Stimulated activated CD4-positive, alpha-beta T cell treated with anti-CD3 and anti-CD28 coated beads, Interleukin-4, amount 100 ng/mL, for 48 hours (primary cell): ENCODE results near the gene TMEM181.
"Not testable (repeated sequence)": the region's sequence is repeated elsewhere in the genome, so short reads cannot be mapped to it uniquely, and the experiment has no call there.

Experiments
- DNase-seq, 2 donors: peaks; one replicate each; pipeline ENCODE4 v3.0.0-alpha.2; 2020; ENCODE audit warnings: low read depth in 2 of 2

The TMEM181 gene, protein sequence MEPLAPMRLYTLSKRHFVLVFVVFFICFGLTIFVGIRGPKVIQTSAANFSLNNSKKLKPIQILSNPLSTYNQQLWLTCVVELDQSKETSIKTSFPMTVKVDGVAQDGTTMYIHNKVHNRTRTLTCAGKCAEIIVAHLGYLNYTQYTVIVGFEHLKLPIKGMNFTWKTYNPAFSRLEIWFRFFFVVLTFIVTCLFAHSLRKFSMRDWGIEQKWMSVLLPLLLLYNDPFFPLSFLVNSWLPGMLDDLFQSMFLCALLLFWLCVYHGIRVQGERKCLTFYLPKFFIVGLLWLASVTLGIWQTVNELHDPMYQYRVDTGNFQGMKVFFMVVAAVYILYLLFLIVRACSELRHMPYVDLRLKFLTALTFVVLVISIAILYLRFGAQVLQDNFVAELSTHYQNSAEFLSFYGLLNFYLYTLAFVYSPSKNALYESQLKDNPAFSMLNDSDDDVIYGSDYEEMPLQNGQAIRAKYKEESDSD

DNA sequence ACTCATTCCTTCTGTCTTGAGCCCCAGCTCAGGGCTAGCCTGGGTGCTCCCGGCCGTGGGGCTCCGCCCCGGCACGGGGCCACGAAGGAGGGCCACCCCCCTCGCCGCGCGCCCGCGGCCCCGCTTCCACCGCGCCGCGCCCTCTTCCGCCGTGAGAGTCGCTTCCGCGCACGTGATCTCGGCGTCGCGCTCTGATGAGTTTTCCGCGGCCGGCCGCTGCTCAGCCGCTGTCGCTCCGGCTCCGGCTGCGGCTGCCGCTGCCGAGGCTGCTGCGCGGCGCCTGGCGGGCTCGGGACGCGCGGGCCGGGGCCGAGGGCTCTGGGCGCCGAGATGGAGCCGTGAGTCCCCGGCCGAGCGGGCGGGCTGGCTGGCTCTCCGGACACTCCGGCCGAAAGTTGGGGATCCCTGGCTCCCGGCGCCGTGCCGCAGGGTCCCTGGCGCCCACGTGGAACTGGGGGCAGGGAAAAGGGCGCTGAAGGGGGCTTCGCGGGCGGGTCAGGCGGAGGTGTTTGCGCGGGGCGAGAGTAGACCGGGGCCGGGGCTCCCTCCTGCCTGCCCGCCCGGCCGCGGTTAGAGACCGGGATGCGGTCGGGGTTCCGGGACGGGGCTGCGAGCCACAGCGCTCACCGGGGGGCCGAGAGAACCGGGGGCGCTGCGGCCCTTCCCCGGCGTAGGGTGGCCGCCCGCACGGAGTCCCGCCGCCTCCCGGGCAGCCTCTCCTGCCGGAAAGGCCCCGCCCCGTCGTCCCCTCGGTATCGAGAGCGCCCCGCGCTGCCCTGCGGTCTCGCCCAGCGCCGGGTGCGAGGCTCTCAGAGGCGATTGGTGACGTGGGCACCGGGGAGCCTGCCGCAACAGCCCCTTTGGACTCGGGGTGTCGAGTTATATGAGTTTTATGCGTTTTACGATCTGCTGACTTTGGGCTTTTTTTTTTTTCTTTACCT, at the start of gene TMEM181:
Gene TMEM181 (plus strand): TSS at position 197 of the 941 bp plus-strand sequence. CDS start 134 bp downstream, at position 331.
- DNase-seq = peak; percentile 78 to 82

DNA sequence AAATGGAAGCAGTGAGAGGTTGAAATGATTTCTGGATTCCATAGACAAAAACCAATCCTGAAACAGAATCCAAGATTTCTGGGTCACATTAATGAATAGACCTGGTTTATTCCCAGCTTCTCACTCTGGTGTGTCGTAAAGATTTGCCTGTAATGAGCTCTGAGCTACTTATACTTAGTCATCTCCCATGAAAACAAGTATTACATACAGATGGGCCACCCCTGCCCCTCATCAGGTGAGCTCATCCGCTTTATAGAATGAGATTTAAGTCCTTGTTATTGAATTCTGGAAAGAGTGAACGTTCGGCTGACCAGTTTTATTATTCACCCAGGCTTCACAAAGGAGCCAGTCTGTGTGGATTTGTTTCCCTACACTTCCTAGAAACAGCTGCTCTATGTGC, 47.1 kb upstream of the TMEM181 start:
- no peak for DNase-seq

DNA sequence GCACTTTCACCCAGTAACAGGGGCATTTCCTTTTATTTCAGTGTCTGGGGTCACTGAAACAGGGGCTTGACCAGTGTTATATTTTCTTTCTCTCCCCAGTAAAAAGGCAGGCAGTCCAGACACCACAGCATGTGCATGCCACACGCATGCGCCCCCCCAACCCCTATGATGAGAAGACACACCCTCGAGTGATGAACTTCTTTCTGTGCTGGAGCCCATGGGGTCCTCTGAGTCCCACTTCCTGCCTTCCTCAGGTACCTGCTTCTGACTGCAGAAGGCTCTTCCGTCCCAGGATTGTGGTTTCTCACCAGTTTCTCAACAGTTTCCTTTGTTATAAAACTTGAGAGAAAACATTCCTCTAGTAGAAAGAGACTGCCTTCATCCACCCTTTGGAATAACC, 45.7 kb upstream of the TMEM181 start:
- DNase-seq = no peak

DNA sequence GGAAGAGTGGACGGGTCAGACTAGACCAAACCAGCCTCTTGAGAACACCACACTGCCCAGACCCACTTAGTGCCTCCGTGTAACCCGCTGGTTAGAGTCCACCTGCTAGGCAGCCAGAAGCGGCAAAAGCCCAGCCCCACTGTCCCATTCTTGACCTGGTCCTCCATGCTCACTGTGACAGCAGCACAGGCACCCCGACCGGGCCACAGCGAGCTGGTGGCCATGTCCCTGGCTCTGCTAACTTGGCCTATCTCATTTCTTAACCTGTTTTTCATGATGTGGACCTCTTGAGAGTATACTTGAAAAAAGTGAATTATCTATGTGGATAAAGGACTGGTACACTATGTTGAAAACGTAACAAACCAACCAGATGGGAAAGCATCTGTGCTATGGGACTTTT, 44.9 kb upstream of the TMEM181 start:
- no peak for DNase-seq

DNA sequence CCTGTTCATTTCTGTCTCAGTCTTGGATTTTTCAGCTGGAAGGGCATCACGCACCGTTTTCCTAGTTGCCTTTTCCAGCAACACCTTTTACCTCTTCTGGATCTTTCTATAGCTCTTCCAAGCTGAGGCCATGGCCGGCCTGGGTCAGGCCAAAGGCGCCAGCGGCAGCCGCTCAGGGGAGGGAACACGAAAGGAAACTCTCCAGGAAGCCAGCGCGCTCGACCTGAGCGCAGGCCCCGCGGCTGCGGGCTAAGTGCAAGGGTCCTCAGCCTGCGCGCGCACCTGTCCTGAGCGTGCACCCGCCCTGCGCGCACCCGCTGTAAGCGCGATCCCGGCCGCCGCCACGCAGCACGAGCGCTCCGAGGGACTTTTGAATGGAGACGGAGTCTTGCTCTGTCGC, 43.8 kb upstream of the TMEM181 start:
- DNase-seq = no peak

DNA sequence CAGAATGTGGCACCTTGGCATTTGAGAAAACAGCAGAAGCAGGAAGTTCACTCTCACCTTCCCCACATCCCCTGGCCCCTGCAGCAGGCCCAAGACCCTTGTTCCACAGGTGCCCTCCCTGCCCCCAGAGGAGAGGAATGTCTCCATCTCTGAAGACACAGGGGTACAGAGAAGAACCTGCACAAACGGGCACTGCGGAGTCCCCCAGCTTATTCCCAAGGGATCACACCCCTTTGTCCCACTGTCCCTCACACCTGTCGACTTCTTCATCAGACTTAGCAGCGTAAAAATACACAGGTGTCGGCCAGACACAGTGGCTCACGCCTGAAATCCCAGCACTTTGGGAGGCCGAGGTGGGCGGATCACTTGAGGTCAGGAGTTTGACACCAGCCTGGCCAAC, 42.9 kb upstream of the TMEM181 start:
- no peak for DNase-seq

DNA sequence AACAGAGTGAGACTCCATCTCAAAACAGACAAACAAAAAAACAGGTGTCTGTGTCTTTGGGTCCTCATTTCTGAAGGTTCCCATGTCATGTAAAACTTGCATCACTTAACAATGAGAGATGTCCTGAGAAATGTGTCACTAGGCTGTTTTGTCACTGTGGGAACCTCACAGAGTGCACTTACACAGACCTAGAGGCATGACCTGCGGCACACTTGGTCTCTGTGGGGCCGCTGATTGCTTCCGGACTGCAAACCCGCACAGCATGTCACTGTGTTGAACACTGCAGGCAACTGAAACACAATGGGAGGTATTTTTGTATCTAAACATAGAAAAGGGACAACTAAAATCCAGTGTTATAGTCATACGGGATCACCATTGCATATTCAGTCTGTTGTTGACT, 42.3 kb upstream of the TMEM181 start:
- no peak for DNase-seq

DNA sequence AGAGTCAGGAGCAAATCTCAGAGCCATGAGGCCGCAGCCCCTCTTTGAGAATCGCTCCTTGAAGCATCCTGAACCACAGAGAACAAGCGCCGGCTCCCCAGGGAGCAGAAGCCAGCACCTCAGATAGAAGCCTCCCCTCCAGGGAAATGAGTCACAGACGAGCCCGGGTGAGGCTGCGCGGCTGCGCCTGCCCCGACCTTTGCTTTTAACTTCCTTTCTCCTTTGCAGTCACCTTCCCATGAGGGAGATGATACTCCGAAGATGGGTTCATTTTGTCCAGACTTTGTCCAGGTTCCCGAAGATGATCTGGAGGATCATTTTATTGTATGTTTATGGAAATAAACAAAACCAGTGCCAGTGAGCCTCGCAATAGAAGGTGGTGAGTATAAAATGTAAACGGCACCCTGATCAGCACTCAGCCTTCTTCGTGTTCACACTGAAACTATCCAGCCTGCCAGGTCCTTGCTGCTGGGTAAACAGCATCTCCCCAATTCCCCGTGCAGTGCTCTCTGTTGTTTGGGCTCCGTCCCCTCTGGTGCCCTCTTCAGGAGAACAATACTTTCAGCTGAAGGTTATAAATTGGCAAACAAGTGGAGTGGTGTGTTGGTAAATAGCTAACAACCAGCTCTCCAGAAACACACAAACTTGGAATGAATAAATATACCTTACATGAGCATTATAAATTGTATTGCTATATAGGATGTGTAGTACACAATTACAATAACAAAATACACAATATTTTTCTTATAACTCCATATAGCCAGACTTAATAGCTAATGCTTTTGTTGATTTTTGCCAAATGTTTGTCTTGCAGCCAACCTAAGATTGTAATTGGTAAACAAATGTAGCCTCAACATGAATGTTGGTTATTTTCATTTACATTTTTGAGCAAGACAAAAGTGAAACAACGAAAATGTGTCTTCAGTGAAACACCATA, 41.4 kb upstream of the TMEM181 start:
- peak; percentile 27 to 54 for DNase-seq

DNA sequence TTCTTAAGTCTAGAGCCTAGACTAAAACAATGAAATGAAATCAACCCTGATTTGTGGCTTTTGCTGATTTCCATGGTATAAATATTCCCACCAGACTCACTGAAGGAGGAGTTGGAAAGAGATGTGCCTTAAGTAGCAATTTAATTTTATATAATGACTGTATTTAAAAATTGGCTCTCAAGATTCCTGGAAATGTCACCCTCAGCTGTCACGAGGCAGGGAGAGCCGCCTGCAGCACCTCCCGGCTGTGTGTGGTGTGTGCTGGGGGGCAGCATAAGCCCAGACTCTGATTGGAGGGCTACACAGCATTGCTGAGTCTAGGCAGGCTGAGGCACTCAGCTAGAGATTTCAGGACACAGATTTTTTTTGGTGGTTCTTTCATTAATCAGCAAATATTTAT, 40.6 kb upstream of the TMEM181 start:
- no peak for DNase-seq

DNA sequence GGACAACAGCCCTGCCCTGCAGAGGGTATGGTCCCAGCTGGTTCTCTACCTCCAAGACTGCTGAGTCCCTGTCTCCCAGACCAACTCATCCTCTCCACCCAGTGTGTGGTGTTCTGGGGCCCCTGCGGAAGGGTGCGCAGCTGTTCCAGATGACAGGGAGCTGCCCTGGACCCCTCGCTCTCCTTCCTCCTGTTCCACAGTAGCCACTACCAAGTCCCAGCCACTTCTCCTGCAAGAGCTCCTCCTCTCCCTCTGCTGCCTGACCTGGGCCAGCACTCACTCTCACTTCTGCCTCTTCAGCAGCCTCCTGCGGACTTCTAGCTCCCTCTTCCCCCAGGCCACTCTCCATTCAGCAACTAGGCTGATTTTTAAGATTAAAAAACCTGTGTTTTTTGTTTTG, 40.1 kb upstream of the TMEM181 start:
- DNase-seq = no peak

DNA sequence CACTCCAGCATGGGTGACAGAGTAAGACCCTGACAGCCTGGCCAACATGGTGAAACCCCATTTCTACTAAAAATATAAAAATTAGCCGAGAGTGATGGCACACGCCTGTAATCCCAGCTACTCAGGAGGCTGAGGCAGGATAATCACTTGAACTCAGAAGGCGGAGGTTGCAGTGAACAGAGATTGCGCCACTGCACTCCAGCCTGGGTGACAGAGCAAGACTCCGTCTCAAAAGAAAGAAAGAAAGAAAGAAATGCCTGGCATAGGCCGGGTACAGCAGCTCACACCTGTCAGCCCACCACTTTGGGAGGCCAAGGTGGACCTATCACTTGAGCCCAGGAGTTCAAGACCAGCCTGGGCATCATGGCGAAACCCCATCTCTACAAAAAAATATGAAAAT, 38.9 kb upstream of the TMEM181 start:
- DNase-seq = not testable (repeated sequence)

DNA sequence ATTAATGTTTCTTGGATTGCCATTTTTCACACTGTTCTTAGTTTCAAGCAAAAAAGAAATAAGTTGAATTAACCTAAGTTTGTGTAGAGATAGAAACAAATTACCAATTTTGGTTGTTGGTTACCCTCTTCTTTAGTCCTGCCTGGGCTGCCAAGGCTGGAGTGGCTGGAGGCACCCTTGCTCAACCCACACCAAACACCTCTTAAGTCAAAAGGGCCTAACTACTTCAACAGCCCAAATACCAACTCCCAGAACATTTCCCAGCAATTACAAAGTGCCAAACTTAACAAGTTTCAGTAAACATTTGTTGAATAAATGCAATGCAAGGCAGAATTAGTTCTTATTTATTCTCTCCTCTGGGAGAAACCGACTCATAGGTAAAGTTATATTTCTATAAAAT, 38.1 kb upstream of the TMEM181 start:
- DNase-seq = no peak

DNA sequence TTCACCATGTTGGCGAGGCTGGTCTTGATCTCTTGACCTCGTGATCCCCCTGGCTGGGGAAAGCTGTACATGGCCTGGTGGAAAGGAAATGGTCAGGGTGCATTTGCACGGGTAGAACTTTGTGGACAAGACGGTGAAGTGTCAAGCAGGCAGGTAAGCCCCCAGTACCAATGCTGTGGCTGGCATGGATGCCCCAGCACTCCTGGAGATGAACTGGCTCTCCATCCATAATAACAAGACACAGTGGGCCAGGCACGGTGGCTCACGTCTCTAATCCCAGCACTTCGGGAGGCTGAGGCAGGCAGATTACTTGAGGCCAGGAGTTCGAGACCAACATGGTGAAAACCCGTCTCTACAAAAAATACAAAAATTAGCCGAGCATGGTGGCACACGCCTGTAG, 37.3 kb upstream of the TMEM181 start:
- no peak for DNase-seq

DNA sequence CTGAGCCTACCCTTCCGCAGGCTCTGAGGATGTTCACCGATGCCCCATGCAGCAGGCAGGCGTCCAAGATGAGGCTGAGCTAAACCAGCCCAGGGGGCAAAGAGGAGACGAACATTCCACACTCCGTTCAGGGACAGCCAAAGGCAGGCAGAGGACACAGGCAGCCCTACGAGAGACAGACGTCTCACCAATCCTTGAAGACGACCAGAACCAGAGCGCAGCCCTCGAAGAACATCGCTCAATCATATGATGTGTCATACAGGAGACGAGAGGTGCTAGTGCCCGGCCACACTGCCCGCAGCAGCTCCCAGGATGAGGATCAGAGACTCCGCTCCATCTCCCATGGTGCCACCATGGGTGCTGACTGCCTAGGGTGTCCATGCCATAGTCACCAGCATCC, 35.6 kb upstream of the TMEM181 start:
- DNase-seq = no peak

DNA sequence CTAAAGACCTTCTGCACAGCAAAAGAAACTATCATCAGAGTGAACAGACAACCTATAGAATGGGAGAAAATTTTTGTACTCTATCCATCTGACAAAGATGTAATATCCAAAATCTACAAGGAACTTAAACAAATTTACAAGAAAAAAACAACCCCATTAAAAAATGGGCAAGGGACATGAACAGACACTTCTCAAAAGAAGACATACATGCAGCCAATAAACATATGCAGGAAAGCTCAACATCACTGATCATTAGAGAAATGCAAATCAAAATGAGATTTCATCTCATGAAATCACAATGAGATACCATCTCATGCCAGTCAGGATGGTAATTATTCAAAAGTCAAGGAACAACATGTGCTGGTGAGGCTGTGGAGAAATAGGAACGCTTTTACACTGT, 32.0 kb upstream of the TMEM181 start:
- not testable (repeated sequence) for DNase-seq

DNA sequence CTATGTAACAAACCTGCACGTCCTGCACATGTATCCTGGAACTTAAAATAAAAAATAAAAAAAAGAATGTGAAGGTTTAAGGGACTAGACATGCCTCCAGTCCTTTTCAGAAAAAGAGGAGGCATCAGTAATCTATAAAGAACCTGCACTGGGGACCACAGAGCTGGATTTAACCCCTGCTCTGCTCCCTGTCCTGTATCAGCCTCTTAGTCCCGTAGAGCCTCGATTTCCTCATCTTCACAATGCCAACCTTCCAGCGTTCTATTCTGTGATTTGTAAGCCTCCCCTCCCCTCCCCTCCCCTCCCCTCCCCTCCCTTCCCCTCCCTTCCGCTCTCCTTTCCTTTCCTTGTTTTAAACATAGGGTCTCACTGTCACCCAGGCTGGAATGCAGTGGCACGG, 31.1 kb upstream of the TMEM181 start:
- no peak for DNase-seq

DNA sequence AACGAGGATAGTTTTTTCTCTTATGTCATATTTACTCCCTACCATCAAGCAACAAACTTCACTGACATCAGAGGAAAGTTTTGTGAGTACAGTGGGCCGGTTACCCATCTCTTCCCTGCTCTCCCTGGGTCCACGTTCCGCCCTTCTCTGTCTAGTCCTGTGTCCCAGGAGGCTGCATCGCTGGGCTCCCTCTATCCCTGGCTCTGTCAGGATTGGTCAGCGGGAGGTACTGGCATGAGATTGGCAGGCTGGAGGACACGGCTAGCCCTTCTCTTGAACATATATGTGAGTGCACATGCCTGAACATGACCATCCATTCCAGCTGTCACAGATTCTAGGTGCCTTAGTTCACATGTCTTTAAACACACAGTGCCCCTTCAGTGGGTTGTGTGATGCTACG, 30.3 kb upstream of the TMEM181 start:
- DNase-seq = no peak

DNA sequence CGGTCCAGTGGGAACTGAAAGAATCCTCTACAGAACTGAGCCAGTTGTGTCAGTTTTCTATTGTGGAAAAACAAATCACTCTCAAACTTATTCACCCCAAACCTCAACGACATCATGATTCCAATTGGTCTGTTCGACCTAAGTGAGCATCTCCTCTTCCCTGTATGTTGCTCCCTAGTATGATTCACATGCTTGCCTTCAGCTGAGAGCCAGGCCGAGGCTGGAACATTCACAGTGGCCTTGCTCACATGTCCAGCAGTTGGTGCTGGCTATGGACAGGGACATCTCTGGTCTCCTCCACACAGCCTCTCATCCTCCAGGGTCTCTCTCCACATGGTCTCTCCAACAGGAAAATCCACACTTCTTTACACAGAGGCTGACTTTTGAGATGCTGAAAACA, 28.3 kb upstream of the TMEM181 start:
- DNase-seq = no peak

DNA sequence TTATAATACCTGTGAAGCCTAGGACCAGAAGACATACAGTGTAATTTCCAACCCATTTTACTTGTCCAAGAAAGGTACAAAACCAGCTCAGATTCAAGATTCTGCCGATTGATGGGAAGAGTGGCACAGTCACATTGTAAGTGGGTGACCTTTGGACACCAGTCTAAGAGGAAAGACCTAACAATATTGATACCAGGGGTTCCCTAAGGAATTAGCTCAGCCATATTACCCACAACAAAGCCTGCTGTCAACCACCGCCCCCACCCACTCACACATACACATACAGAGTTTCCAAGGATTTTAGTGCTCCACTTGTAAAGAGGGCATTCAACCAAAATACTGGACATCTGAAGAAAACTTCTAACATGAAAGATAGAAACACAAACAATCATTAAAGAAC, 27.9 kb upstream of the TMEM181 start:
- no peak for DNase-seq

DNA sequence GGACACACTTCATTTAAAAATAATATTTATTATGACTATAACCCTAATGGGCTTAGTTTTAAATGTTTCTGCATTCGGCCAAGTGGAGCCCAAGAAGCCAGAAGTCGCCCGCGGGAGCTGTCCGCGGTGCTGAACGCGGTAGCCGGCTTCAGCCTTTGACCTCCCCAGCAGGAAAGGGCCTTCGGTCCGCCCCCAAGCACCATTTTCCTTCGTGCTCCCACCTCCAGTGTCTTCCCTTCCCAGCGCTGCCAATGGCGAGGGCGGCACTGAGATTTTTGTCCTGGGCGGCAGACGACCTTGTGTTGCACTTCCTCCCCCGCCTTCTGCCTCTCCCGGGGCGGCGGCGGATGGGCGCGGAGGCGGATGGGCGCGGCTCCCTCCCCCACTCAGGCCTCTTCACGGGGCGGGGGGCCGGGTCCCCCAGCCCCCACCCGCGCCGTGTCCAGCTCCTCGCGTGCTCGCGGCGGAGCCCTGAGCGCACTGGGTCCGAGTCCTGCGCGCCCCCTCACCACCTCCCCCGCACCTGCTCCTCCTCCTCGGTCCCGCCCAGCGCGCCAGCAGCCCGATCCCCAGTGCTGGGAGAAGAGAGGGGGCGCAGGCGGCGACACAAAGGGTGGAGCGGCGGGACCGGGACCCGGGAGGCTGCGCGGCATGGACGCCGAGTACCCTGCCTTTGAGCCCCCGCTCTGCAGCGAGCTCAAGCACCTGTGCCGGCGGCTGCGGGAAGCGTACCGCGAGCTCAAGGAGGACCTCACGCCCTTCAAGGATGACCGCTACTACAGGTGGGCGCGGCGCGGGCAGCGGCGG, 23.6 kb upstream of the TMEM181 start:
- DNase-seq = peak; percentile 64 to 67
